NCI-H128 (cell line): ENCODE measurements around the gene SRPK2.
A peak's percentile ranks its signal among the peaks of the same experiment; 100 is the strongest.
"Not testable (repeated sequence)": the region's sequence is repeated elsewhere in the genome, so short reads cannot be mapped to it uniquely, and the experiment has no call there.

ENCODE experiments used
- DNase-seq: peaks from one replicate; lab custom pipeline; 2025; ENCODE audit not compliant: unreplicated experiment; lab: John Stamatoyannopoulos, UW

SRPK2 gene

DNA sequence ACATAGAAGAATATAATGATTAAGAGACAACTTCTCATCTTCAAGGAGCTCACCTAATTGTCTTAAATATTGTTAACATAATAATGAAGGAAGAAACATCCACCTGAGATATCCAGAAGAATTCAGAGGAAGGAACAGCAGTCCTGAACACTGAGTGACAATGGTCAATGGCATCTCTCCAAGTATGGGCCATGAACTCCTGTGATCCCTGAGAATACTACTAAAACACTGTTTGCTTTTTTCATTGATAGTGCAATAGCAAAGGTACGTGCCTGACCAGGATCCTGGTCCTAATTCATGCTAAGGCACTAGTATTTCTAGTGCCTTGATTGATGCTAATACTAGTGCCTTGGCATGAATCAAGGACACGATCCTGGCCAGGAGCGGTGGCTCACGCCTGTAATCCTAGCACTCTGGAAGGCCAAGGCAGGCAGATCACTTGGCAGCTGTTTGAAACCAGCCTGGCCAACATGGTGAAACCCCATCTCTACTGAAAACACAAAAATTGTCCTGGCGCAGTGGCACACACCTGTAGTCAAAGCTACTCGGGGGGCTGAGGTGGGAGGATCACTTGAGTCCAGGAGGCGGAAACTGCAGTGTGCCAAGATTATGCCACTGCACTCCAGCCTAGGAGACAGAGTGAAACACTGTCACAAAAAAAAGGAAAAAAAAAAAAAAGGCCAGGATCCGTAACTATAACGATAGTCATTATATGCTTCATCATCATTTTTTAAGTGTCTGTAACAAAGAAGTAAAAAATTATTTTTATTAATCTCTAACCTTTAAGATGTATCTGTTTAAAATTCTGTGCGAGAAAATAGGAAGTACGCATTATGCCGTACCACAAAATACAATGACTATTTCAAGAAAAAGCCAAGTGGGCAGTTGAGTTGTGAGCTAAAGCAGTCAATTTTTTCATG, 49.1 kb downstream of the SRPK2 start:
- DNase-seq: no peak

DNA sequence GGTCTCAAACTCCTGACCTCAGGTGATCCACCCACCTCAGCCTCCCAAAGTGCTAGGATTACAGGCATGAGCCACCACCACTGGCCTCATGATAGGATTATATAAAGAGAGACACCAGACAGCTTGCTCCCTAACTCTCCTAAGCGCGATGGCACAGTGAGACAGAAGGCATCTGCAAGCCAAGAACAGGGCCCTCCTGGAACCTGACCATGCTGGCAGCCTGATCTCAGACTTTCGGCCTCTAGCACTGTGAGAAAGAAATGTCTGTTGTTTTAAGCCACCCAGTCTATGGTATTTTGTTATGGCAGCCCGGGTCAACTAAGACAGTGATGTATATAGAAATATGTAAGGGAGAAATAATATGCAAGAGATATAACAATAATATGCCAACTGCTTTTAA, 51.2 kb downstream of the SRPK2 start:
- DNase-seq: no peak

DNA sequence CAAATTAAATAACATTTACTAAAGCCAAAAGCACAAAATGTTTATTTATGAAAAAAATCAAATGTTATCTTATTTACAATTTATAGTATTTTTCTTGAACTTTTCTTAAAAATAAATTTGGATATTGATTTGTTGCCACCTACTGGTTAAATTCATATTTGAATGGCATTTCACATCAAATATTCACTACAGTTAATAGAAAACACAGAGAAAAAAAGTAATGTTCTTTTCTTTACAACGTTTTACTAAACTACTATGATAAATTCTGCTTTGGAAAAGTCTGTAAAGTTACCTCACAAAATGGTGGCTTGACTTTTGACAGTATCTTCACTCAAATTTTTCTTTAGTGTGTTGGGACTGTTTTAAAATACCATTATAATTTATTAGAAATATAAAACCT, 52.7 kb downstream of the SRPK2 start:
- no peak for DNase-seq

DNA sequence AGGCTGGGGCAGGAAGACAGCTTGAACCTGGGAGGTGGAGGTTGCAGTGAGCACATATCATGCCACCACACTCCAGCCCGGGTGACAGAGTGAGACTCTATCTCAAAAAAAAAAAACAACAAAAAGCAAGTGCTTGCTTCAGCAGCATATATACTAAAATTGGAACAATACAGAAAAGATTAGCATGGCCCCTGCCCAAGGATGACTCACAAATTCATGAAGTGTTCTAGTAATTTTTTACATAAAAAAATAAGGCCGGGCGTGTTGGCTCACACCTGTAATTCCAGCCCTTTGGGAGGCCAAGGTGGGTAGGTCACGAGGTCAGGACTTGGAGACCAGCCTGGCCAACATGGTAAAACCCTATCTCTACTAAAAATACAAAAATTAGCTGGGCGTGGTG, 56.1 kb downstream of the SRPK2 start:
- DNase-seq: not testable (repeated sequence)

DNA sequence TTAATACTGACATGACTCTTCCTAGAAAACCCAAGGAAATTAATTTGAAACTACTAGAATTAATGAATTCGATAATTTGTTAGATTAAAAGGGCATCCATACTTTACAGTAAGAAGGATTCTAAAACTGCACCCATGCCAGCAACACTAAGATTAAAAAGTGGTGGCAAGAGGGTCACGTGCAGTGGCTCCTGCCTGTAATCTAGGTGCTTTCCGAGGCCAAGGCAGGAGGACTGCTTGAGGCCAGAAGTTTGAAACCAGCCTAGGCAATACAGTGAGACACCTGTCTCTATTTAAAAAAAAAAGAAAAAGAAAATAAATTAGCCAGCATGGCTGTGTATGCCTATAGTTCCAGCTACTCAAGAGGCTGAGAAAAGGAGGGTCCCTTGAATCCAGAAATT, 58.2 kb downstream of the SRPK2 start:
- DNase-seq: no peak

DNA sequence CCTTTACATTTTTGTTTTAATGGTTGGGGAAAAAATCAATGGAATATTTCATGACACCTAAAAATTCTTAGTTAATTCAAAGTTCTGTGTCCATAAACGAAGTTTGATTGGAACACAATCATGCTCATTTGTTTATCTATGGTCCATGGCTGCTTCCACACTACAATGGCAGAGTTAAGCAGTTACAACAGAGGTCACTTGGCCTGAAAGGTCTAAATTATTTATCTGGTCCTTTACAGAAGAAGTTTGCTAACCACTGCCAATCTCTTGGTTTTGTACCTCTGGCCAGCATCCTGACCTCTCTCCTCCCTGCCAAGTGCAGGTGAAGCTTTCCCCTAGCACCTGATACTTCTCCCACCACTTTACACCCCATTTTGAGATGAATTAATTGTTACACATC, 61.5 kb downstream of the SRPK2 start:
- DNase-seq: no peak

DNA sequence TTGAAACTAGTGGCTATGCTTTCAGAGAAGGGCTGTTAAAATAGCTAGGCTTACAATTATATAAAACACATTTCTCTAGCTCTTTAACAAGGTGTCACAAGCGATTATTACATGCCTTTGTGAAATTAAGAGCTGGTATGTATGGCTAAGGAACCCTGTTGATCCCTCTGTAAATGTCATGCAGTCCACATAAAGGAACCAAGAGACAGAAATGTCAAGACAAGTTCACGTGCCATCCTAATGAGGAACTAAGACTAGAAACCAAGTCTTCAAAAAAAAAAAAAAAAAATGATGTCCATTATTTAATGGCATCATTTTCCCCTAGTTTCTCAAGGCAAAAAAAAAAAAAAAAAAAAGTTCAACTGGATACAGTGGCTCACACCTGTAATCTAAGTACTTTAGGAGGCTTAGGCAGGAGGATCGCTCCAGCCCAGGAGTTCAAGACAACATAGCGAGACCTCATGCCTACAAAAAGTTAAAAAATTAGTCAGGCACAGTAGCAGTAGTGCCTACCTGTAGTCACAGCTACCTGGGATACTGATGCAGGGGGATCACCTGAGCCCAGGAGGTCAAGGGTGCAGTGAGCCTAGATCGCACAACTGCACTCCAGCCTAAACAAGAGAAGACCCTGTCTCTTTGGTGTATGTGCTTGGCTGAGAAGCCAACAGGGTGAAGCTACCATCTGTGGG, 63.4 kb downstream of the SRPK2 start:
- DNase-seq: no peak

DNA sequence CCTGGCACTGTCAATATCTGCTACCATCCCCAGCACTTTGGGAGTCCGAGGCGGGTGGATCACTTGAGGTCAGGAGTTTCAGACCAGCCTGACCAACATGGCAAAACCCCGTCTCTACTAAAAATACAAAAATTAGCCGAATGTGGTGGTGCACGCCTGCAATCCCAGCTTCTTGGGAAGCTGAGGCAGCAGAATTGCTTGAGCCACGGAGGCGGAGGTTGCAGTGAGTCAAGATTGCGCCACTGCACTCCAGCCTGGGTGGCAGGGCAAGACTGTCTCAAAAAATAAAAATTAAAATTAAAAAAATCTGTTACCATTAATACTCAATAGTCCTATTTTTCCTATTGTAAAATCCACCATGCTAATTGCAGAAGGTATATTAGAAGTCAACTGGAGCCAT, 64.1 kb downstream of the SRPK2 start:
- DNase-seq: not testable (repeated sequence)

DNA sequence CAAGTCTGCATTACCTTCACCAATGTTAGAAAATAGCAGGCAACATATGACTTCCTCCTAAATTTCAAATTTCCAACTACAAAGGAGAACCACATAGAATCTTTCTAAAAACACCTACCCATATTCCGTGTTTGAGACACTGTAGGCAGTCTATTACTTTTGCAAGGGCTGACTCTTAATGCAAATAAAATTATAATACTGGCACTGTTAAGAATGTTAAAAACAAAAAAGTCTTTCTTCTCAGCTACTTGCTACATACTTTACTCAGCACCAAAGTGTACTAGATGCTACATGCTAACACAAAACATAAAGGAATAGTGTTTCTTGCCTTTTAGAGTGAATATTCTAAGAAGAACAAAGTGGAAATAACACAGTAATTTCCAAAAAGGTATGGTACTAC, 65.4 kb downstream of the SRPK2 start:
- no peak for DNase-seq

DNA sequence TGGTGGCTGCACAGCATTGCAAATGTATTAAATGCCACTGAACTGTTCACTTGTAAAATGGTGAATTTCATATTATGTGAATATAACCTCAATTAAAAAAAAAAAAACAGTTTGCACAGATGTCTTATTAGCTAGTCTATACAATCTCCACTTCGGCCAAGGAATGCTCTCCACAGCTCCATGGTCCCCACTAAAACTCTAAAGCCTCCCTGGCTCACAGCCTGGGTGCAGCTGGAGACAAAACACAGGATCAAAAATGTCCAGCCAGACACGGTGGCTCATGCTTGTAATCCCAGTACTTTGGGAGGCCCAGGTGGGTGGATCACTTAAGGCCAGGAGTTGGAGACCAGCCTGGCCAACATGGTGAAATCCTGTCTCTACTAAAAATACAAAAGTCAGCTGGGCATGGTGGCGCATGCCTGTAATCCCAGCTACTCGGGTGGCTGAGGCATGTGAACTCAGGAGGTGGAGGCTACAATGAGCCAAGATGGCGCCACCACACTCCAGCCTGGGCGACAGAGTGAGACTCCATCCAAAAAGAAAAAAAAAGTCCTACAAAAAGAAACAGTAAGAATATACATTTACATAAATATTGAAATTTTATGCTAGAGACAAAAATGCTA, 66.0 kb downstream of the SRPK2 start:
- no peak for DNase-seq

DNA sequence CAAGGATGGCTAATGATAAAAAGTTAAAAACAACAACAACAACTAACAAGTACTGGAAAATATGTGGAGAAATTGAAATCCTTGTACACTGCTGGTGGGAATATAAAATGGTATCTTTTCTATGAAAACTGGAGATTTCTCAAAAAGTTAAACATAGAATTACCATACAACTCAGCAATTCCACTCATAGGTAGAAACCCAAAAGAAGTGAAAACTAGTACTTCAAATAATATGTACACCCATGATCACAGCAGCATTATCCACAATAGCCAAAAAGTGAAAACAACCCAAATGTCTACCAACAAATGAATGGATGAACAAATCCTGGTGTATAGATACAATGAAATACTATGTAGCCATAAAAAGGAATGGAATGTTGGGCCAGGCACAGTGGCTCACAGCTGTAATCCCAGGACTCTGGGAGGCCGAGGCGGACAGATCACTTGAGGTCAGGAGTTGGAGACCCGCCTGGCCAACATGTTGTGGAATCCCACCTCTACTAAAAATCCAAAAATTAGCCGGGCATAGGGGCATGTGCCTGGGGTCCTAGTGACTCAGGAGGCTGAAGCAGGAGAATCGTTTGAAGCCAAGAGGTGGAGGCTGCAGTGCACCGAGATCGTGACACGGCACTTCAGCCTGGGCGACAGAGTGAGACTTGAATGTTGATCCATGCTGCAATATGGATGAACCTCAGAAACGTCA, 66.8 kb downstream of the SRPK2 start:
- DNase-seq: no peak

DNA sequence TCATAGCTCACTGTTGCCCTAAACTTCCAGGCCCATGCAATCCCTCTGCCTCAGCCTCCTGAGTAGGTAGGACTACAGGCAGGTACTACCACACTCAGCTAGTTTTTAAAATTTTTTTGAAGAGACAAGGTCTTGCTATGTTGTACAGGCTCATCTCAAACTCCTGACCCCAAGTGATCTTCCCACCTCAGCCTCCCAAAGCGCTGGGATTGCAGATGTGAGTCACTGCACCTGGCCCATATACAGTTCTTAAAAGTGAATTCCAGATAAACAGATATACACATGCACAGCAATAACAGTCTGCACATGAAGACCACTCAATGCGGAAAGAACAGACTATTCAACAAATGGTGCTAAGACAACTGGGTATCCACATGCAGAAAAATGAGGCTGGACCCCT, 67.8 kb downstream of the SRPK2 start:
- no peak for DNase-seq

DNA sequence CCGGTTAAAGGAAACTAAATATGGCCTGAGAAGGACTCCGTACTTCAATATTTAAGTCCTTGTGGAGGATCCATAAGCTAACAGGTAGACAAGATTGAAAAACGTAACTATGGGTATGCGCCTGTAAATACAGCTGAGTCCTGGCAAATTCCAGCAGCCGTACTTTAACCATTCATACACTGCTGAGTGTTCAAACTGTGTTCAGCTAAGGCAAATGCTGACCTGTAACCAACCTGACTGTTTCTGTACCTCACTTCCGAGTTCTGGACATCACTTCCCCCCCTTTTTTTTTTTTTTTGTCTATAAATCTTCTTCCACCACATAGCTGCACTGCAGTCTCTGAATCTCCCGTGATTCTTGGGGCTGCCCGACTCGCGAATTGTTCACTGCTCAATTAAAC, 69.1 kb downstream of the SRPK2 start:
- no peak for DNase-seq

DNA sequence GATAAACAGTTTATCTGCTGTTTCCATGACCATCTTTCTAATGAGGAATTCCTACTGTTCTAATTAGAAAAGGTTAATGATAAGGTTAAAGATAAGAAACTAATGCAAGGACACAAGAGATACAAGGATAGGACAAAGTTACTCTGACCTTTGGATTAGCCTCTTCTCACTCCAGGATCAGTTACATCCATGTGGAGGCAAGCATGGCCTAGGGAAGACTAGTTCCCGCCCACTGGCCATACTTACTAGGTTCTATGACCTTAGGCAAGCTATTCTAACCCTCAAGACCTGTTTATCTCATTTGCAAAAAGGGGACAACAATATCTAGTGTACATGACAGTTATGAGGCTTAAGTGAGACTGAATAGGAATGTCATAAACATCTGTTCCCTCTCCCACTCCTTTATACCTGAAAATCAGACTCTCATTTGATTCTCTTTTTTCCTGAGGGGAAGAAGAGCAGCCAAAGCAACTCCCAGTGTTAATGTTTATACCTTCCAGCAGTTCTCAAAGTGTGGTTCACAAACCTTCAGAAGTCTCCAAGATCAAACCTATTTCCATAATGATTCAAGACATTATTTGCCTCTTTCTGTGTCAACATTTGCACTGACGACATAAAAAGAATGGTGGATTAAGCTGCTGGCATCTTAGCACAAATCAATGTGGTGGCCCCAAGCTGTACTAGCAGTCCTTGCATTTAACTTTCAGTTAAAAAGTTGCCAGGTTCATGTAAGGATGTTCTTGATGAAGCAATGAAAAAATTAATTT, 72.0 kb downstream of the SRPK2 start:
- DNase-seq: no peak

DNA sequence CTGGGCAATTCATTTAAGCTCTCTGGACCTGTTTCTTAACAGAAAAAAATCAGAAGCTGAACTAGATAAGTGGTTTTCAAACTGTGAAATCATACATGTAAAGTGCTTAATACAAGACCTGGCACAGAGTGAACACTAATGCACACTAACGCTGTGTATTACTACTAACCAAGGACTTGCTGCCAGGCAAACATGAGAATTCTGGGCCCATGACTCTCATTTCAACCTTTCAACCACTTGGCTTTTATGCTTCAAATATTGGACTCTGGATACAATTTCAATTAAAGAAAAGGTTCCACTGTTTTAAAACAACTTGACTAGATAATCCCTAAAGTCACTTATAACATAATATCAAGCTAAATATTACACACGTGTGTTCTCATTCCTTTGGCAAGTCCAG, 73.4 kb downstream of the SRPK2 start:
- DNase-seq: no peak

DNA sequence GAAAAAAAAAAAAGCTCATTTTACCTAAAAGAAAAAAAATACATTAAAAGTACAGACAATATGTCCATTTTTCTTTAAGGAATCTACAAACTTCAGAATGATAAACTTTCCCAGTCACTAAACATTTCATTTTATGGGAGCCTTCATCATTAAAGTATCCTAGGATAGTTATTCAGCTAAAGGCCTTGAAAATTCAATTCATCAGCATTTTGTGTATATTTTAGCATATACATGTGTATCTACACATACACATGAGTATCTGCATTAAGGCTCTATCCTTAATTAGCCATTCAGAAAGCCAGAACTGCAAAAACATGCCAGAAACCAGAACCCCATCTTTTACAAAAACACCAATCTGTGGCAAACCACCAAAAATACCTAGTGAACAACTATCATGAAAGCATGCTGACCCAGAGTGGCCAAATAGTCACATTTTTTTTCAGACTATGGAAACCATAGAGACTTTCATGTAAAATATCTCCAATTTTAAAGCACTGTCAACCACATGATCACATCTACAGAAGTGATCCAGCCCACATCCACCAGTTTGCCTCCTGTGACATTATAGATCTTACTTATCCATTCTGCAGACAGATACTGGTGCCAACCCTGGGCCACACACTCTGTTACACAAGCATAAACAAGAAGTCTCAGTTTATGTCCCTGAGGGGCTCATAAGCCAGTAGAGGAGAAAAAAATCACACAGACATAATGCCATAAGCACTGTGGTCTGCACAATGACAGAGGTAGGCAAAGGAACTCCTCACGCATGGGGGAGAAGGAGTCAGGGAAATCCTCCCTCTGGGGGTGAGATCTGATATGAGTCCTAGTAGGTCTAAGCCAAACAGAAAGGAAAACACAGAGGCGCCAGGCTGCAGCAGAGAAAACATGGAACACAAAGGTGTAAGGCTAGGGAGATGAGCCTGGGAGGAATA, 79.2 kb downstream of the SRPK2 start:
- no peak for DNase-seq

DNA sequence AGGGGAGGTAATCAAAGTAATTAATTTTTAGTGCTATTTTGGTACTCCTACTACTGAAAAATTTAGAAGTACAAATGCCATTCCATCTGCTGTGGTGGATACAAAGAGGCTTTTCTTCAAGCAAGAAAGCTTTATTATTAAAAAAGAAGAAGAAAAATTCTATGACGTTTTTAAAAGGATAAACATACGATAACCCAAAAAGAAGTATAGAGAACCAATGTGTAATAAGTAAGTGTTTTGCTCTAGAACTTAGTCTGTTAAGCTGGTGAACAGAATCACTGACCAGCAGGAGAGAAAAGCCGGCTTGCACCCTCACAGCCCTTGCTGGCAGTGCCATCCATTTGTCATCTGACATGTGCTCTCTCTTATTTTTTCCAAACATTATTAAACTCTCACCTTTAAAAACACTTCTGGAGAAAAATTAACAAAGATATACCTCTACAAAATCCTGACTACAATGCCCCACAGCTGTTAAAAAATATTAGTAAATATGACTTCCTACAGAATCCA, 81.5 kb downstream of the SRPK2 start:
- no peak for DNase-seq

DNA sequence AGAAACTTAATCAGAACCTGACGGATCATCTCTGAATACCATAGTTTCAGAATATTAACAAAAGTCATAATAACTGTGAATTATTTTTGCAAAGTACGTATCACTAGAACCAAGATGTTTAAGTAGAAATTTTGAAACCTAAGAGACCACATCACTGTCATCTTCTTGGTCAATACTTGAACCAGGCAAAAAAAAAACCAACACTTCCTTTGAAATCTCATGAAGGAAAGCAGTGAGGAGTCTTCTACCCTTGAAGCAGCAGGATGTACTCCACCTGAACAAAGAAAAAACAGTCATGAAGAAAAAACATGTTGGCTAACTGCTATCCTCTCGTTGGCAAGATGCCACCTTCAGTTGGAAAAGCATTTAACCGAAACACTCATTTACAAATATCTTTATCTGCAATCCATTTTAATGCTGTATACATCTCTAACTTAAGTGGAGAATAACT, 82.4 kb downstream of the SRPK2 start:
- peak; percentile 16 for DNase-seq

DNA sequence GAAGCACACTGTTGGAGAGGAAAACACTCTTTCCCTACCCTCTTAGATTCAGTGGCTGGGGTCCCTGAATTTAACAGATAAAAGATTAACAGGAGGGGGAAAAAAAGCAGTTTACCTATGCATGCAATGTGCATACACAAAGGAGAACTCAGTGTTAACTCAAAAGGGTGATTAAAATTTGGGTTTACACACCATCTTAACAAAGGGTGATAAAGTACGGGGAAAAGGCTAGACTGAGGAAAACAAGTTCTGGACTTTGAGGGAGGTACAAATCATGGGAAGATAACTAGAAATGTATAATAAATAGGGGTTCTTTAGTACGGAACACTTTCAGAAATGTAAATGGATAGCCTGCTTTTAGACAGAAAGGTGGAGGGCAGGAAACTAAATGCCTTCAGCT, 83.1 kb downstream of the SRPK2 start:
- no peak for DNase-seq
